ENCODE results near the gene USP6NL.

The USP6NL gene

GRCh38 chr10:11548065-11548767, 63.2 kb downstream of the USP6NL start:
- no peak for DNase-seq

DNA sequence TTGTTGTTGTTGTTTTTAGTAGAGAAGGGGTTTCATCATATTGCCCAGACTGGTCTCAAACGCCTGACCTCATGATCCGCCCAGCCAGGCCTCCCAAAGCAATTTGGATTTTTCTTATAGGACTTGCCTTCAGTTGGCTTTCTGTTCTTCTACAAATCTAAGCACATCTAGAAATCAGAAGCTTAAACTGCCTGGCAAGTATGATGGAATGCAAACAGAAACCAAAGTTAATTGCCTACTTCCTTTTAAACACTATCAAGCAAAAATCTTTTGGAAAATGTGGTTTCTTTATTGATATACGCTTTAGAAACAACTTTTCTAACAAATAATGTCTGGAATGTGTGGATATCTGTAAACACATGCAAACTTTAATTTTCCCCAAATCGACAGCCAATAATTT, 64.9 kb downstream of the USP6NL start:
- no peak for DNase-seq

- DNase-seq: no peak
Observed at GRCh38 chr10:11541296-11541695, 70.2 kb downstream of the USP6NL start.

- no peak for DNase-seq
Observed at GRCh38 chr10:11539191-11539868, 72.1 kb downstream of the USP6NL start.

DNA sequence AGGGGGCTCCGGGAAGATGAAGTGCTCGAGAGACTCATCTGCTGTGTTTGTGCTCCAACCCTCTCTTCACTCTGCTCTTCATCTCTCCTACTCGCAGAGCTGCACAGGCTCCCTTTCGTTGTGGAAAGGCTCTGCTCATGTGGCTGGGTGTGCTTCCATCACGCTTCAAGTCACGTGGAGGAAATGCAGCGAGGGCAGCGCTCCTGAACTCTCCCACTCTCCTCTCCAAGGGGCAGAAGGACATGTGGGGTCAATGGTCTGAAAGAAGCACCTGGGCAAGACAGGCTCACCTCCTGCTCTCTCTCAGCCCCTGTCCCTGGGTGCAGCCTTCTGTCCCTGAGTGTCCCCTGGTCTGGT, 72.6 kb downstream of the USP6NL start:
- DNase-seq: peak; percentile 19

DNA sequence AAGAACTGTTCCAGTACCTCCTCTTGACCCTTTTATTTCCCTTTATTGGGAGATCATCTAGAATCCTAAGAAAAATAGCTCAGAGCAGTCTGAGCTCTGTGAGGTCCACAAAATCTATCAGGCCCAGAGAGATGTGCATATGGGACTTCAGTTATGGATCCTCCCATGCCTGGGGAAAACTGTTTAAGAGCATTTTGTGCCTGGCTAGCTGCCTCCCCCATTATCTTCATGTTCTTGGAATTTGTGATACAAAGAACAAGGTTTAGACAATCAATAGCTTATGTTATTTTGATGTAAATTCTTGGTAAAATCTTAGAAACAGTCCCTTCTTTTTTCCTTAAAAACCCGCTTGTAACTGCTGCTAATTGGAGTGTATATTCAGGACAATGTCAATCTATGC, 75.2 kb downstream of the USP6NL start:
- DNase-seq: no peak

DNA sequence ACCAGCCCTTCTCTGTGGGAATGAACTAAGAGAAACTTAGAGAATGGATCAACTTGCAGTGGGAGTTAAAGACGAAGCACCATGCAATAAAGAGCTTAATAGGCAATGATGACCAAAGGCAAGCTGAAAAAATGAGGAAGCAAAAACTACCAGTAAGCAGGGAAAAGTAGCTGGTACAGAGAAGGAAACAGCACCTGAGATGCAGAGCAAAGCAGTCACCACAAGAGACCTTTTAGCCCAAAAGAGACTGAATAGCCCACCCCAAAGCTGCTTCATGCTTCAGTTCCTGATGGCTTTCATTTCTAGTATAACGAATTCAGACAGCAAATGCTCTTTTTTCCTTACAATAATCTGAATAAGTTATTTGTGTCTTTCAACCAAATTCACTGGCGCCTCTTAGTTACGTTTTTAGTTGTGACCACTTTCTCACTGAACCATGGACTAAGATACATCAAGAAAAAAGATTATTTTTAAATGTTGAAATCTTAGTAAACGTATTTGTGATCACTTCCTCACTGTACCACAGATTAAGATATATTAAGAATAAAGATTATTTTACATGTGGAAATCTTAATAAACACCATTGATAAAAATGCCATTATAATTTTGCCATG, 76.0 kb downstream of the USP6NL start:
- DNase-seq: peak; percentile 10

- no peak for DNase-seq
Observed at GRCh38 chr10:11533328-11533781, 78.1 kb downstream of the USP6NL start.

DNA sequence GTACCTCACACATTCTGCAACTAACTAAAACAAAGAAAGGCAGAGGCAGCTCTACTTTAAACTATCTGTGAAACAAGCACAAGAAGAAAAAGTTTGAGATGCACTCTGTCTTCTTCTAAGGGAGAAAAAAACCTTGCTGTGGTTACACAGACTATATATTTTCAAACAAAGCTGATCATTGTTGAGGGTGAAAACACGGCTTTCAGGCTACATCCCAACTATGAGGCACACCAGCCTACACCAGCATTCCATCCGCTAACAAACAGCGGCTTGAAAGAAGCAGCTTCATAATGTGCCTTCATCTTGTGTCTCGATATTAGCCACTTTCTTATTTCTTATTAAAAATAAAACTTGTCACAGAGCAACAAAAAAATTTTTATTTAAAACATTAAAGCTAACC, 79.1 kb downstream of the USP6NL start:
- DNase-seq: peak; percentile 14

GRCh38 chr10:11530806-11531205, 80.6 kb downstream of the USP6NL start:
- DNase-seq: no peak

GRCh38 chr10:11529276-11529903, 82.1 kb downstream of the USP6NL start:
- no peak for DNase-seq

DNA sequence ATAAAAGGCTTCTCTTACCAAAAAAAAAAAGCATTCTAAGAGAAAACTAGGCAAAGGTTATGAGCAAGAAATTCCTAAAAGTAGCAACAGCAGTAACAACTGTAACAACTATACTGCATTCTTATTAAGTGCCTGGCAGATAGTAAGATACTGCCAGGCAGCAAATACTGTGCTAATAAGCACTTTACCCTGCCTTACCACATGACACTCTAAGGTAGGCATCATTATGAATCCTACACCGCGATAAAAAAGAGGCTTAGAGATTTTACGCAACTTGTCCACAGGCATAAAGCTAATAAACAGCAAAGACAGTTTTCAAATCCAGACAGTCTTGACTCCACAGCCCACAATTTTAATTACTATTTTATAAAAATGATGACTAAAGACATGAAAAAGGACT, 83.2 kb downstream of the USP6NL start:
- no peak for DNase-seq

- no peak for DNase-seq
Observed at GRCh38 chr10:11527691-11528255, 83.7 kb downstream of the USP6NL start.

GRCh38 chr10:11527068-11527467, 84.4 kb downstream of the USP6NL start:
- no peak for DNase-seq

GRCh38 chr10:11525503-11525902, 85.9 kb downstream of the USP6NL start:
- DNase-seq: no peak

GRCh38 chr10:11522821-11523245, 88.6 kb downstream of the USP6NL start:
- no peak for DNase-seq

DNA sequence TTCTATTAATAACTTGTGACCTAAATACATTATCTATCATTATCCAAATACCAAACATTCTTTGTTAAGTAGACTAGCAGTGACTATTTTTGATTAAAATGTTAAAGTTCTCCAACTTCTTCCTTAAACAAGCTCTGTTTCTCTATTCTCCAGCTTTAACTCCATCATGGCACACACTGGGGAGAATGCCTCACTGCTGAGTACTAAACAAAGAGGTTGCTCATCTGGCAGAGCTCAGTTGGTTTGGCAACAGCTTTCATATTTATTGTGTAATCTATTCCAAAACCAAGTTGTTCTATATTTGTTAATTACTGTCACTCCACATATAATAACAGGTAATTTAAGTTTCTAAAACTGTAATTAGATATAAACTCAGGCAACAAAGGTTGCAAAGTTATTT, 89.6 kb downstream of the USP6NL start:
- DNase-seq: no peak

GRCh38 chr10:11520892-11521291, 90.6 kb downstream of the USP6NL start:
- DNase-seq: no peak

GRCh38 chr10:11517150-11517549, 94.3 kb downstream of the USP6NL start:
- DNase-seq: no peak

DNA sequence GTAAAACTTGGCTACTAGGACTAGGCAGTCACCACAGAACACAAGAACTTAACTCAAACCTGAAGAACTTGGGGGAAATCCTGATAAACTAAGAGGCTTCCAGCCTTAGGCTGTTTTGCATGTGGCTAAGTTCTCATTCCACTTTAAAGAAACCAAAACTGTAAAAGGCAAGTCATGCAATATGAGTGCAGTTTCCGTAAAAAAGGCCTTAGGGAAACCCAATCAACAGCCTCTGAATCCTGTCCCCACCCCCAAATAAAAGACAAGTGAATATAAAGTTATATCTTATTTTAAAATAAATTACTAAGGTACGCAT, 95.1 kb downstream of the USP6NL start:
- DNase-seq: no peak

DNA sequence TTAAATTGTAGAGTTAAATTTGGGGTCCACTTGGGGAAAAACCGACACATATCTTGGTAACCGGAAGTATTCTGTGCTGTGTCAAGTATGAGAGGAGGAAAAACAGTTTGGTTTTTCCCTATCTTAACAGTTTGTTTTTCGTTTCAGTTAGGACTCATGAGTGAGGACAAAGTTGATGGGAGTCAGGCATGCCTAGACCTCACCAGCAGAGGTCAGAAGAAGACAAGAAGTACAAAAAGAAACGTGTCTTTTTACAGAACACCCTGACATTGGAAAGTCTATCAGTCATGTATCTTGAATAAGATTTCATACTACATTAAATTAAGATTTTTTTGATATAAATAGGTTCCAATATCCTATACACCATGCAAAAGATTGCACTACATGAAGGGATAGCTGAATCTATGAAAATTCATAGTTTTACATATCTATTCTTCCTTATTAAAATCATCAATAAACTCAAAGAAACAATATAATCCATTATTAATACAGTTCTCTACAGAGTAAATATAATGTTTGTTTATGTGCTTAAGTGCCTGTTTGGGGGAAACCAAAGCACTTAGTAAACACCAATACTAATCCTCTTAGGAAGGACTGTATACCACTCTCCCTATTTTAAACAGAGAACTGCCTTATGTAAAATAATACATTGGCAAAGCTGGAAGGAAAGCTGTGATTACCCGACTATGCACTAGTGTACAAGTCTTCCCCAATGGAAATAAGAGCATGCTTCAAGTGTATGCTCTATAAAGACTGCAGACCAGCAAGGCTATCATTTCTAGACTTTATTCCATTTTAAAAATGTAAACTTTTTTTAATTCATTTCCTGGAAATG, 95.6 kb downstream of the USP6NL start:
- peak; percentile 42 for DNase-seq

- DNase-seq: no peak
Observed at GRCh38 chr10:11513727-11514126, 97.7 kb downstream of the USP6NL start.

DNA sequence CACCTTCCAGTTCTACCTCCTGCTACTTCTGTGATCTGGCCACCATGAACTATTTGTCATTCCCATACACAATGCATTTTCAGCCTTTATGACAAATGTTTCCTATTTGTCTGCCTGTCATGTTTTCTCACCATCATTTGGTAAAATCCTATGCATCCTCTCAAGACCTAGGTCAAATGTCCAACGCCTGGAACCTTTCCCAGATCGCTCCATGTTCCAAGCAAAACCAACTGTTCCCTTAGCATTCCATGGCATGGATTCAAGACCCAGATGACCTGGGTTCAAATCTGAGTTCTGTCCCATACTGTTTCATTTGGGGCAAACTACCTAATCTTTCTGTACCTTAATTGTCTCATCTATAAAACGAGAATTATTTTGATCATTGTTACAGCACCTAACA, 98.9 kb downstream of the USP6NL start:
- DNase-seq: no peak
